ENCODE data around the gene NAPA.
A peak's percentile ranks its signal among the peaks of the same experiment; 100 is the strongest.
"Not testable (repeated sequence)": the region's sequence is repeated elsewhere in the genome, so short reads cannot be mapped to it uniquely, and the experiment has no call there.

NAPA gene

GRCh38 chr19:47487551-47488515, 27.0 kb downstream of the NAPA start:
- FAIRE-seq (no peak), DNase-seq (ENCODE audit: low spot score) (no peak)

GRCh38 chr19:47486900-47487299, 28.0 kb downstream of the NAPA start:
- DNase-seq (ENCODE audit: low spot score): no peak
- no peak for FAIRE-seq

- not testable (repeated sequence) for FAIRE-seq; DNase-seq (ENCODE audit: low spot score)
Observed at GRCh38 chr19:47486220-47486619, 28.6 kb downstream of the NAPA start.

GRCh38 chr19:47485210-47485609, 29.7 kb downstream of the NAPA start:
- DNase-seq (ENCODE audit: low spot score): no peak
- FAIRE-seq: no peak

- FAIRE-seq: peak; percentile 42
- peak; percentile 95 for DNase-seq (ENCODE audit: low spot score)
Observed at GRCh38 chr19:47483800-47484690, 30.8 kb downstream of the NAPA start, which contains the start of gene KPTN. Gene KPTN (minus strand): TSS chr19:47484219. CDS start chr19:47484160, 59 bp downstream.

GRCh38 chr19:47483200-47483599, 31.7 kb downstream of the NAPA start:
- FAIRE-seq: no peak
- DNase-seq (ENCODE audit: low spot score): no peak

- DNase-seq (ENCODE audit: low spot score): no peak
- FAIRE-seq: no peak
Observed at GRCh38 chr19:47481460-47482052, 33.3 kb downstream of the NAPA start.

GRCh38 chr19:47480658-47481057, 34.2 kb downstream of the NAPA start:
- DNase-seq (ENCODE audit: low spot score): no peak
- no peak for FAIRE-seq

GRCh38 chr19:47479701-47480503, 35.0 kb downstream of the NAPA start:
- FAIRE-seq (no peak), DNase-seq (ENCODE audit: low spot score) (no peak)

GRCh38 chr19:47476438-47476972, 38.4 kb downstream of the NAPA start:
- no peak for DNase-seq (ENCODE audit: low spot score)
- FAIRE-seq: no peak

- DNase-seq (ENCODE audit: low spot score) (no peak), FAIRE-seq (no peak)
Observed at GRCh38 chr19:47475465-47475864, 39.4 kb downstream of the NAPA start.

- DNase-seq (ENCODE audit: low spot score) (no peak), FAIRE-seq (peak; percentile 44)
Observed at GRCh38 chr19:47473336-47473735, 41.5 kb downstream of the NAPA start.

GRCh38 chr19:47471733-47472457, 43.0 kb downstream of the NAPA start, which contains the start of gene SLC8A2:
Gene SLC8A2 (minus strand): TSS chr19:47471893. CDS start chr19:47466403, 5,490 bp downstream.
- FAIRE-seq (no peak), DNase-seq (ENCODE audit: low spot score) (peak; percentile 96)

GRCh38 chr19:47471381-47471732, 43.5 kb downstream of the NAPA start:
- DNase-seq (ENCODE audit: low spot score) (no peak), FAIRE-seq (no peak)

- DNase-seq (ENCODE audit: low spot score): no peak
- FAIRE-seq: no peak
Observed at GRCh38 chr19:47470447-47471195, 44.2 kb downstream of the NAPA start.

- no peak for FAIRE-seq
- no peak for DNase-seq (ENCODE audit: low spot score)
Observed at GRCh38 chr19:47469719-47470118, 45.1 kb downstream of the NAPA start.

- DNase-seq (ENCODE audit: low spot score) (no peak), FAIRE-seq (no peak)
Observed at GRCh38 chr19:47469363-47469700, 45.5 kb downstream of the NAPA start.

- FAIRE-seq (no peak), DNase-seq (ENCODE audit: low spot score) (no peak)
Observed at GRCh38 chr19:47467914-47468313, 46.9 kb downstream of the NAPA start.

- DNase-seq (ENCODE audit: low spot score): no peak
- no peak for FAIRE-seq
Observed at GRCh38 chr19:47465957-47466356, 48.9 kb downstream of the NAPA start.

Measured in urothelium cell line (cell line).